ENCODE data around the gene ANO5.

DNA sequence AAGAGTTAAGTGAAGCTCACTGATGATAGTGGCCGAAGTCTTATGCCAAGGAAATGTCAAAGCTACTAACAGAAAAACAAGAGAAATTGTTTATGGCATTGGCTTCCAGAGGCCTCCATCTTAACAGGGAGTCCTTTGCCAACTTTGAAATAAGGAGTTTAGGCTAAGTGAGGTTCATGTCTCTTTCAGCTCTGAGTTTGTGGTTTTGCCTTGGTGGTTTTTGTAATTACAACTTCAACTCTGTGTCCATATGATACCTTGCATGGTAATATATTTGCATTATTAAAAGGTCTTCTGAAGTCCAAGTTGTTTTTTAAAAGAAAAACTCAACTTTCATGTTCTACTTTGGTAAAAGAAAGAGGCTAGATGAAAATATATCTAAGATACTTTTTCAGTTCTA, 31.4 kb upstream of the ANO5 start:
- TF ChIP-seq, protein P1, sequence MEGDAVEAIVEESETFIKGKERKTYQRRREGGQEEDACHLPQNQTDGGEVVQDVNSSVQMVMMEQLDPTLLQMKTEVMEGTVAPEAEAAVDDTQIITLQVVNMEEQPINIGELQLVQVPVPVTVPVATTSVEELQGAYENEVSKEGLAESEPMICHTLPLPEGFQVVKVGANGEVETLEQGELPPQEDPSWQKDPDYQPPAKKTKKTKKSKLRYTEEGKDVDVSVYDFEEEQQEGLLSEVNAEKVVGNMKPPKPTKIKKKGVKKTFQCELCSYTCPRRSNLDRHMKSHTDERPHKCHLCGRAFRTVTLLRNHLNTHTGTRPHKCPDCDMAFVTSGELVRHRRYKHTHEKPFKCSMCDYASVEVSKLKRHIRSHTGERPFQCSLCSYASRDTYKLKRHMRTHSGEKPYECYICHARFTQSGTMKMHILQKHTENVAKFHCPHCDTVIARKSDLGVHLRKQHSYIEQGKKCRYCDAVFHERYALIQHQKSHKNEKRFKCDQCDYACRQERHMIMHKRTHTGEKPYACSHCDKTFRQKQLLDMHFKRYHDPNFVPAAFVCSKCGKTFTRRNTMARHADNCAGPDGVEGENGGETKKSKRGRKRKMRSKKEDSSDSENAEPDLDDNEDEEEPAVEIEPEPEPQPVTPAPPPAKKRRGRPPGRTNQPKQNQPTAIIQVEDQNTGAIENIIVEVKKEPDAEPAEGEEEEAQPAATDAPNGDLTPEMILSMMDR (conservative IDR thresholded peaks at IDR 0.05 in 1 of 2, IDR thresholded peaks at IDR 0.05 in 1 of 2; ENCODE audit: low read depth in 1 of 2, low read length in 2 of 2): no peak
- no peak for TF ChIP-seq EZH2 (IDR thresholded peaks at IDR 0.05; ENCODE audit: low read length, missing control alignments)

Data from fibroblast of lung (primary cell).